ENCODE results near the gene FGF11.
A peak's percentile ranks its signal among the peaks of the same experiment; 100 is the strongest.

Gene FGF11

DNA sequence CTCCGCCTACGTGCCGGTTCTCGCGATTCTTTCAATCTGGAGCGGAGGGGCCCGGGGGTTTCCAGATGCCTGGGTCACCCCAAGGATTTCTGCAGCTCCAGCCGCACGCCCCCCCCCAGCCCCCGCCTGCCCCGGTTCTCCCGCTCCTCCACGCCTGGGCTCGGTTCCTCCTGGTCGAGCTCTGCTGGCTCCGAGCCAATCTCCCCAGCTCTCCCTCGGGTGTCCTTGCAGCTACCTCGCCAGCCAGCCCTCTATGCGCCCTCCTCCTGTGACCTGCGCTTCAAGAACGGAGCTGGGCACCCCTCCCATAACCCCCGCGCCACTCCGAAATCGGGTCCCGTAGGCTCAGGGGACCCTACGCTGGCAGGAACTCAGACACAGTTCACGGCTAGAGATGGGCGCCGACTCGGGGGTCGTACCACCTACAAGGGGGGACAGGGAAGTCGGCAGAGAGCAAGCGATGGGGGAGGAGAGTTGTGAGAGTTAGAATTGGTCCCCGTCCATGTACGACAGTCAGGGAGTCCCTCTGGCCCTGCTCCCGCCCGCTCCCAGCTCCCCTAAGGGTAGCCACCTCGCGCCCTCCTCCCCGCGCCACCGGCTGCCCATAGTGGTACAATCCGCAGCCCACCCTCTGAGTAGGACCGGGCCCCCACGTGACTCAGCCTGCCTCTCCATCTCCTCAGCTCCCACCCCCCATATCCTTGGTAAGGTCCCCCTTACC, 961 bp downstream of the FGF11 start:
- H3K27me3 ChIP-seq (replicated peaks; ENCODE audit: control insufficient read depth, insufficient read depth, low read length) = no peaks in the 10 kb centered on the region

DNA sequence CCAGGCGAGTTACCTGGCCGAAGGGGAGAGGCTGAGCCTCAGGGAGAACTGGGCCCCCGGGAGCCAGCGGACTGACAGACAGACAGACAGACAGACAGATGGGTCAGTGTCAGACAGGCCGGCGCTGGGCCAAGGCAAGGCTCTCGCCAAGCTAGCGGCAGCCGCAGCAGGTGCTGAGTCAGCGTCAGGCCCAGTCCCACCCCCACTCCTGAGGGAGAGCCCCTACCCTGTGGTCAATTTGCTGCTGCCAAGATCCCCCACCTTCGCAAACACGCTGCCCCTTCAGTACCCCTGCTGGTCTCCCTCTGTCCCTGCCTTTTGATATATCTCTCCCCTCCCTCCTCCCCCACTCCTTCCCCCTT, 1.5 kb downstream of the FGF11 start:
- no peaks in the 10 kb centered on the region; the same call in 1 of the 2 replicates for H3K36me3 ChIP-seq (ENCODE audit: control insufficient read depth, insufficient read depth, low read length)
- peak overlapping the region; percentile 68 for H3K4me3 ChIP-seq (replicated peaks; ENCODE audit: low read depth, low read length)
- TF ChIP-seq, protein P1, sequence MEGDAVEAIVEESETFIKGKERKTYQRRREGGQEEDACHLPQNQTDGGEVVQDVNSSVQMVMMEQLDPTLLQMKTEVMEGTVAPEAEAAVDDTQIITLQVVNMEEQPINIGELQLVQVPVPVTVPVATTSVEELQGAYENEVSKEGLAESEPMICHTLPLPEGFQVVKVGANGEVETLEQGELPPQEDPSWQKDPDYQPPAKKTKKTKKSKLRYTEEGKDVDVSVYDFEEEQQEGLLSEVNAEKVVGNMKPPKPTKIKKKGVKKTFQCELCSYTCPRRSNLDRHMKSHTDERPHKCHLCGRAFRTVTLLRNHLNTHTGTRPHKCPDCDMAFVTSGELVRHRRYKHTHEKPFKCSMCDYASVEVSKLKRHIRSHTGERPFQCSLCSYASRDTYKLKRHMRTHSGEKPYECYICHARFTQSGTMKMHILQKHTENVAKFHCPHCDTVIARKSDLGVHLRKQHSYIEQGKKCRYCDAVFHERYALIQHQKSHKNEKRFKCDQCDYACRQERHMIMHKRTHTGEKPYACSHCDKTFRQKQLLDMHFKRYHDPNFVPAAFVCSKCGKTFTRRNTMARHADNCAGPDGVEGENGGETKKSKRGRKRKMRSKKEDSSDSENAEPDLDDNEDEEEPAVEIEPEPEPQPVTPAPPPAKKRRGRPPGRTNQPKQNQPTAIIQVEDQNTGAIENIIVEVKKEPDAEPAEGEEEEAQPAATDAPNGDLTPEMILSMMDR (IDR thresholded peaks at IDR 0.05; ENCODE audit: insufficient read depth, low read length, poor library complexity, severe bottlenecking) = no peak
- no peaks in the 10 kb centered on the region for H3K27me3 ChIP-seq (replicated peaks; ENCODE audit: control insufficient read depth, insufficient read depth, low read length)
- DNase-seq (ENCODE audit: extremely low read depth, insufficient read length) = peak; percentile 53

More for the DNA sequence above, 961 bp downstream of the FGF11 start:
- peak; percentile 58 for DNase-seq (ENCODE audit: extremely low read depth, insufficient read length)
- H3K4me3 ChIP-seq (replicated peaks; ENCODE audit: low read depth, low read length) = peak overlapping the region; percentile 68
- TF ChIP-seq, protein P1 (IDR thresholded peaks at IDR 0.05; ENCODE audit: insufficient read depth, low read length, poor library complexity, severe bottlenecking) = no peak
- H3K36me3 ChIP-seq (ENCODE audit: control insufficient read depth, insufficient read depth, low read length) = no peaks in the 10 kb centered on the region; the same call in 1 of the 2 replicates

DNA sequence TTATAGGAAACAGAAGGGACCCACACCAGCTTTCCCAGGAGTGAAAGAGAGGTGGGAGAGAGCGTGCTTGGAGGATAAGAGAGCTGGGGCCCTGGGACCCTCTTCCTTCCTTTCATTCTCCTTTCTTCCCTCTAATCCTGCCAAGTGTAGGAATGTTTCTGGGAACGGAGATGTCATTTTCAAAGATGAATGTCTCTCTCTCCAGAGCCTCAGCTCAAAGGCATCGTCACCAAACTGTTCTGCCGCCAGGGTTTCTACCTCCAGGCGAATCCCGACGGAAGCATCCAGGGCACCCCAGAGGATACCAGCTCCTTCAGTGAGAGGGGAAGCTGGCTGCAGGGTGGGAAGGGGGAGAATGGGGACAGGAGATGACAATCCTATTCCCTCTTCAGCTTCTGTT, 2.0 kb downstream of the FGF11 start:
- no peak for DNase-seq (ENCODE audit: extremely low read depth, insufficient read length)
- Histone ChIP-seq H3K36me3 (ENCODE audit: control insufficient read depth, insufficient read depth, low read length) (no peaks in the 10 kb centered on the region; the same call in 1 of the 2 replicates), H3K4me3 (replicated peaks; ENCODE audit: low read depth, low read length) (no peak overlapping the region), H3K27me3 (replicated peaks; ENCODE audit: control insufficient read depth, insufficient read depth, low read length) (no peaks in the 10 kb centered on the region)
- TF ChIP-seq, protein P1 (IDR thresholded peaks at IDR 0.05; ENCODE audit: insufficient read depth, low read length, poor library complexity, severe bottlenecking) = no peak

DNA sequence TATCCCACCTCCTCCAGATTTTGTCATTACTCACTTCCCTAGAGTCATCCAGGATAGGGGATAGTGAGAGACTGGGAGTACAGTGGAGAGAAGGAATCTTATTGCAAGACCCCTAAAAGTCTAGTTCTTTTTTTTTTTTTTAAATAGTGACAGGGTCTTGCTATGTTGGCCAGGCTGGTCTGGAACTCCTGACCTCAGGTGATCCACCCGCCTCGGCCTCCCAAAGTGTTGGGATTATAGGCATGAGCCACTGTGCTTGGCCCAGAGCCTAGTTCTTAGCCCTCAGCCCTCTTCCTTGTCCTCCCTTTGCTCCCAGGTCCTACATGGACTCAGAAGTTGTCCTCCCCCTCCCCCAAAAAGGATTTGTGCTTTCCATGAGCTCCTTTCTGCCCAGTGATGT, 2.8 kb downstream of the FGF11 start:
- Histone ChIP-seq H3K27me3 (replicated peaks; ENCODE audit: control insufficient read depth, insufficient read depth, low read length) (no peaks in the 10 kb centered on the region), H3K4me3 (replicated peaks; ENCODE audit: low read depth, low read length) (no peak overlapping the region), H3K36me3 (ENCODE audit: control insufficient read depth, insufficient read depth, low read length) (no peaks in the 10 kb centered on the region; the same call in 1 of the 2 replicates)
- no peak for DNase-seq (ENCODE audit: extremely low read depth, insufficient read length)
- TF ChIP-seq, protein P1 (IDR thresholded peaks at IDR 0.05; ENCODE audit: insufficient read depth, low read length, poor library complexity, severe bottlenecking) = no peak

DNA sequence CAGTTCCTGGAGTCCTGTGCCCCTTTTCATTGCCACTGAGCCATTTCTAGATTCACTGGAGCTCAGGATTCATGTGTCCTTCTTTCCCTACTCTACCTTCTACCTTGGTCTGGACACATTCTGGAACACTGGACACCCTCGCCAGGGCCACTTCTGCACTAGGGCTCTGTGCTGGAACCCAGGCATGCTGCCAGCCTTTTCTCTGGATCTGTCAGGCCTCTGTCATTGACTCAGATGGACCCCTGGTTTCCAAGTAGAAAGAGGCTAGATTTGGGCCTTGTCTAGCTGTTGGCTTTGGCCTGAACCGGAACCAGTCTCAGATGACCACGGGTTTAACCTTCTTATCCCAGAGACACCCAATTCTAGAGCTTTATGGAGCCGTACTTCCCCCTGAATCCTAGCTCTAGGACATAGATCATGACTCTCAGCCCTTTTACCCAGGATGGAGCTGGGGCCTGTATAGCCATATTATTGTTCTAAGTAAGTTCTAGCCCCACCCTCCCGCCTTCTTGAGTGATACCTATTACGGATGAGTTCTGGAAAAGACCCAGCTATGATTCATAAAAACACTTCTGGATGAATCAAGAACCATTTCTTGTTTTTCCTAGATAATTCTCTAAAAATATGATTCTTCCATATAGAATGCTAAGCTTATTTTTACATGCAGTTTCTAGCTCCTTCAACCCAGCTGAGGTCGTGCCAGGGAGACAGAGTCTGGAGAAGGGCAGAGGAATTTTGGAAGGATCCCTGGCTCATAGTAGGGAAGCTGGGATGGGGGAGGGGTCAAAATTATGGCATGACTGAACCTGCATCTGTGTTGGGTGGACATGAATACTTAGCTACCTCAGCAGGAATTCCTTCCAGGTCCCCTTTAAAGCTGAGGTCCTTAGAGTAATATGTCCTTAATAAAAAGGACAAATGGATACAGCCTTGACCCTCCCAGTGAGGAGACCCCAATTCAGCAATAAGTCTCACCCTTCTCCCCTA, 4.5 kb downstream of the FGF11 start:
- no peak overlapping the region for H3K4me3 ChIP-seq (replicated peaks; ENCODE audit: low read depth, low read length)
- no peaks in the 10 kb centered on the region for H3K36me3 ChIP-seq (ENCODE audit: control insufficient read depth, insufficient read depth, low read length)
- no peak for DNase-seq (ENCODE audit: extremely low read depth, insufficient read length)
- TF ChIP-seq, protein P1 (IDR thresholded peaks at IDR 0.05; ENCODE audit: insufficient read depth, low read length, poor library complexity, severe bottlenecking) = no peak
- H3K27me3 ChIP-seq (replicated peaks; ENCODE audit: control insufficient read depth, insufficient read depth, low read length) = no peaks in the 10 kb centered on the region
